Measurements from ENCODE around the gene COL1A1.

The COL1A1 gene

GRCh38 chr17:50199803-50200456, 1.5 kb downstream of the COL1A1 start:
- DNase-seq, result peak; percentile 90

GRCh38 chr17:50199211-50199802, 2.1 kb downstream of the COL1A1 start:
- DNase-seq, result no peak

DNA sequence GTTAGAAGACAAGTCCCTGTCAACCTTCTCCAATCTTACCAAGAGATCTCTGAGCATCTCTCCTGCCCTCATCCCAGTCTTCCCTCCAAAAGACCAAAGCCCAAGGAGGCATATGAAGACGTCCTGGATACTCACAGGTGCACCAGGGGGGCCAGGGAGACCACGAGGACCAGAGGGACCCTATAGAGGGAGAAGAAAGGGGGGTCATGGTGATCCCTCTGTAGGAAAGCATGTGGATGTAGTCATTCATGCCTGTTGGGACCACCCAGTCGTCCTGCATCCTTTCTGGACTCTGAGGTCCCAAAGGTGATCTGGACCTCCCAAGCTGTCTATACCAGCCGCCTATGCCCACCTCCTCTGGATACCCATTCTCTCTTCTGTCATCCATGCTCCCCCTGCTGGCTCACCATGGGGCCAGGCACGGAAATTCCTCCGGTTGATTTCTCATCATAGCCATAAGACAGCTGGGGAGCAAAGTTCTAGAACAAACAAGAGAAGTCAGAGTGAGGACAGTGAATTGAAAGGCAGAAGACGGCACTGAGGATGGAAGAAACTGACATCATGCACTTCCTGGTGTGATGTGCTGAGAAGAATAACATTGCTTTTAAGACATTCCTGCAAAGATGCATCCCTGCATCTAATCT, 3.3 kb downstream of the COL1A1 start:
- peak; percentile 13 for DNase-seq

DNA sequence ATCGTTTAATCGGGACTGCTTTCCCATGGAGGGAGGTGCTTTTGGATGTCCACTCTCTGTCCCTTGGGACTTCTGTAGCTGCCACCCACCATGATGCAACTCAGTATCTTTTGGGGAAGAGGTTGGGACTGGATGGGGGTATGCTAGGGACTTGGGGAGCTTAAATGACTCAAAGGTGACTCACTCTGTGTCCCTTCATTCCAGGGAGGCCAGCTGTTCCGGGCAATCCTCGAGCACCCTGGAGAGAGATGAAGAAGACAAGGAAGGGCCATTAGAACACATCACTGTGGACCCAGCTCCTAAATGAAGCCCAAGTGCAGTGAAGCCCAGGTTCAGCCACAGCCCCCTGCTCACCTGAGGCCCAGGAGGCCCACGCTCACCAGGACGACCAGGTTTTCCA, 4.6 kb downstream of the COL1A1 start:
- DNase-seq, result no peak

DNA sequence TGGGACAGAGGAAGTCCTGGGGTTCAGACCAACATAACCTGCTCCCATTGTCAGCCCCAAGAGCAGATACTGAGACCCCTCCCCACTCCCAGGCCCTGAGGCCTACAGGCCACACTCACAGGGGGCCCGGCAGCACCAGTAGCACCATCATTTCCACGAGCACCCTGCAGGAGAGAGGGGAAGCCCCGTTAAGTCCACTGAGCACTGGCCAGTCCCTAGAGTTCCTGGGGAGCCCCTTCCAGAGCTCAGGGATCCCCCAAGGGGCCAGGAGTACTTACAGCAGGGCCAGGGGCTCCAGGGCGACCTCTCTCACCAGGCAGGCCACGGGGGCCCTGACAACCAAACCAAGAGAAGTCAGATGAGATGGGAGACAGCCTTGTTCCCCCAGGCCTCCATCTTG, 5.4 kb downstream of the COL1A1 start:
- no peak for DNase-seq

- DNase-seq, result no peak
Measured at GRCh38 chr17:50194934-50195865, 6.2 kb downstream of the COL1A1 start.

- no peak for DNase-seq
Measured at GRCh38 chr17:50194140-50194933, 7.1 kb downstream of the COL1A1 start.

DNA sequence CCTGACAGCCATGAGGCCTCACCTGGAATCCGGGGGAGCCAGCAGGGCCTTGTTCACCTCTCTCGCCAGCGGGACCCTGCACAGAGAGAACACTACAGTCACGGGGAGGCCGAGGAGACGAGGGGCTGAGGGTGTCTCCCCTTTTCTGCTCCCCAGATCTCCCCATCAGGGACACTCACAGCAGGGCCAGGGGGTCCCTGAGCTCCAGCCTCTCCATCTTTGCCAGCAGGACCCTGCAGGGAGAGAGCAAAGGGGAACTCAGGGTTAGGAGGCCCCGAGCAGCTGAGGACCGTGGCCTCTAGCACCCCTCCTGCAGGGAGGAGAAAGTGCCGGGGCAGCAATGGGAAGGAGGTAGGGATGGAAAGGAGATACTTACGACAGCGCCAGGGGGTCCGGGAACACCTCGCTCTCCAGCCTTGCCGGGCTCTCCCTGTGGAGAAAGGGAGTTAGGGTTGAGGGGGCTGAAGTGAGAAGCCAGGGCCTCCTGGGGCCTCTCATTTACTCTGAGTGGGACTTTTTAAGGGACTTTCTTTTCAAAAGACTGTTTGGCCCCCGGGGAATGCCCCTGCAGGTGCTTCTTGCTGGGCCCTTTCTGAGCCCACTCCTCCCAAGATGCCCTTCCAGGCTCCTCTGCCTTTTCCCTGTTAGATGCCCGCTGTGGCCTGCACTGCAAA, 8.7 kb downstream of the COL1A1 start:
- DNase-seq, result no peak

DNA sequence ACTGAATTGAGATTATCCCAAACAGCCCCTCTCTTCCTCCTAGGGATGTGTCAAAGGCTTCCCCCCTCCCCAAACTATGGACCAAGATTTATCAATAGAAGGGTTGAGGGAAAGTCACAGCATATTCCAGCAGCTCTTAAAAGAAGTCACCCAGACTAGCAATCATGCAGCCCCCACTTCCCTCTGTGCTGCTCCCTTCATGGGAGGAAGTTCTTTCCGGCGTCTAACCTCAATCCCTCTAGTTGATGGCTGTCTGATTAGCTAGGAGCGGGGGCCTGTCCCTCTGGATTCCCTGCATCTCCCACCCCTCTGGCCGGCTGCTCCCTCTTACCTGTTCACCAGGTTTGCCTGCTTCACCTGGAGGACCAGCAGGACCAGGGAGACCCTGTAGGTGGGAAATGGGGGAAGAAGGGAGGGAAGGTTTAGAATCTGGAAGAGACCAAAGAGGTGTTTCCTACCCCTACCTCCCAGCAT, 9.2 kb downstream of the COL1A1 start:
- no peak for DNase-seq

- DNase-seq, result no peak
Measured at GRCh38 chr17:50191359-50192143, 9.9 kb downstream of the COL1A1 start.

DNA sequence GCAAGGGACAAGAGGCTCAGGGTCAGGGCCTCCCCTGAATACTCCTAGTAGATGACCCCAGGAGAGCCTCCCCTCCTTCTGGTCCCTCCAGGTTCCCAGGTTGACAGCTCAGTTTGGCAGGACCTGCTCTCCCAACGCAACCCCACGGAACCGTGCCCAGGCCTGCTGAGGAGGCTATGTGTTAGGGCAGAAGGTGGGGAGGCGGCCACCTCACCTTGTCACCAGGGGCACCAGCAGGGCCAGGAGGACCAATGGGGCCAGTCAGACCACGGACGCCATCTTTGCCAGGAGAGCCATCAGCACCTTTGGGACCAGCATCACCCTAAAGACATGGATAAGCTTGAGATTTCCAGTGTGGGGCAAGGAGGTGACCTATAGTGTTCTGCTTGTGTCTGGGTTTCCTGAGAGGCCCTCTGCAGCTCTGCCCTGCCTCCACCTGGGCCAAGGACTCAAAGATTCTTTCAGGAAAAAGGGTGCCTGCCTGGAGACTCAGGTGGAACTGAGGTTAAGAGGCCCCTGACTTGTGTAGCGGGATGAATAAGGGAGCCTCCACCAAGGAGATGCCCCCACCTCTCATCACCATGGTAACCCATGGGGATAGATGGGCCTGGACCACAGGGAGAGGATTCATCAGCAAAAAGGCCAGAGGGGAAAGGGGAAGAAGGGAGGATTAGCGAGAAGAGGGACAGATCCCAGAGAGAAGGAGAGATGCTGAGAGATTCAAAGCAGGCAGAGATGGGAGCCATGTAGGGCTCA, 10.7 kb downstream of the COL1A1 start:
- DNase-seq, result no peak

DNA sequence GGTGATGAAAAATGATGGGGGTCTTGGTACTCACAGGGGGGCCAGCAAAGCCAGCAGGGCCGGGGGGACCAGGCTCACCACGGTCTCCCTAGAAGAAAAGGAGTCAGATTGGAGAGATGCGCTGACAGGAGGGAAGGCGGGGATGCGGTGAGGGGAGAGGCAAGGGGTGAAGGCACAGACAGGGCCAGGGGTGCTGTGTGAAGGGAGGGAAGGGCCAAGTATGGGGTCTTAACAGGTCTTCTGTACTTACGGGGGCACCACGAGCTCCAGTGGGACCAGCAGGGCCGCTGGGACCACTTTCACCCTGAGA, 11.2 kb downstream of the COL1A1 start:
- DNase-seq, result no peak

GRCh38 chr17:50189550-50190292, 11.7 kb downstream of the COL1A1 start:
- no peak for DNase-seq

GRCh38 chr17:50188921-50189549, 12.4 kb downstream of the COL1A1 start:
- DNase-seq, result no peak

DNA sequence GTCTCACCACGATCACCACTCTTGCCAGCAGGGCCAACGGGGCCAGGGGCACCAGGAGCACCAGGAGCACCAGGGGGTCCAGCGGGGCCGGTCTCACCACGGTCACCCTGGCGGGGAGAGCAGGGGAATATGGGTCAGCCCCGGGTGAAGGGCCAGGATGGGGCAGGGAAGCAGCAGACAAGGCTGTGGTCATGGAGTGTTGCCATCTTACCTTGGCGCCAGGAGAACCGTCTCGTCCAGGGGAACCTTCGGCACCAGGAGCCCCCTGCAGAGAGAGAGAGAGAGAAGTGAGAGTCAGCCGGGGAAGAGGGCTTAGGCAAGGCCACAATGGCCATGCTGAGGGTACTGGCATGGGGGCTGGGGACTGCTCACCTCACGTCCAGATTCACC, 12.9 kb downstream of the COL1A1 start:
- no peak for DNase-seq

- no peak for DNase-seq
Measured at GRCh38 chr17:50187751-50188530, 13.5 kb downstream of the COL1A1 start.

DNA sequence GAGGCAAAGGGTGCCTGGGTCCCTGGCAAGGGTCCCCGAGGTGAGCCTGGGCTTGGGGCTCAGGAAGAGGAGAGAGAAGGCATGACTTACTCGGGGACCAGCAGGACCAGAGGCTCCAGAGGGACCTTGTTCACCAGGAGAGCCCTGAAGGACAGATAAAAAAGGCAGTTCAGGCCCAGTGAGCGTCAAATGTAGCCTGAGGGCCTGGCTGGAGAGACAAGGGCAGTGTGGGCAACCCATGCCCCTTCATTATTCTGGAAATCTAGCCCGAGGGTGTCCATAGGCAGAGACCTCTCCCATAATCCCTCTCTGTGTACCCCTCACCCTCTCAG, 14.1 kb downstream of the COL1A1 start:
- DNase-seq, result no peak

DNA sequence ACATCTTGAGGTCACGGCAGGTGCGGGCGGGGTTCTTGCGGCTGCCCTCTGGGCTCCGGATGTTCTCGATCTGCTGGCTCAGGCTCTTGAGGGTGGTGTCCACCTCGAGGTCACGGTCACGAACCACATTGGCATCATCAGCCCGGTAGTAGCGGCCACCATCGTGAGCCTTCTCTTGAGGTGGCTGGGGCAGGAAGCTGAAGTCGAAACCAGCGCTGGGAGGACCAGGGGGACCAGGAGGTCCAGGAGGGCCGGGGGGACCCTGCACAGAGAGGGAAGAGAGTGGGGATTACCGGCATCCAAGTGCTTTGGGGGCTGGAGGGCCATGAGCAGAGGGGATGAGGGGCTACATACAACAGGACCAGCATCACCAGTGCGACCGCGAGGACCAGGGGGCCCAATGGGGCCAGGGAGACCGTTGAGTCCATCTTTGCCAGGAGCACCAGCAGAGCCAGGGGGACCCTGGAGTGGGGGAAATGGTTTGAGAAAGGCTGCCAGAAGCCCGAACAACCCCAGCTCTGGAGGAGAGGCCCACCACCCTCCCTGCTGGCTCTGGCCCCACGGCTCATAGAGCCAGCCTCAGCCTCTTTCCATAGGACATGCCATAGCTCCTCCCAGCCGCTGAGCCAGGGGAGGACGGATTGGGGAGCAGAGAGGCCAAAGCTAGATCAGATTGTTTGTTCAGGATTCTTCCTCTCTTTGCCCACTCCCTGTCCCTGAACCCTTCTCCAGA, 14.6 kb downstream of the COL1A1 start:
- DNase-seq, result no peak
